IPS-18c (cell line): ENCODE data around the gene PYCR2.
"Not testable (repeated sequence)": the region's sequence is repeated elsewhere in the genome, so short reads cannot be mapped to it uniquely, and the experiment has no call there.

Source experiments
- H3K4me3 ChIP-seq: 2 replicates; pipeline ENCODE4 v1.7.0; 2013; ENCODE audit warnings: low read depth, mild to moderate bottlenecking, low read length, moderate library complexity; ENCODE audit not compliant: insufficient read depth
- H3K9me3 ChIP-seq: one replicate; pipeline ENCODE4 v1.6.1; 2013; ENCODE audit warnings: mild to moderate bottlenecking, low read length, moderate library complexity; ENCODE audit not compliant: control insufficient read depth, insufficient read depth

Gene PYCR2

GRCh38 chr1:225923692-225924555 is at the start of gene PYCR2:
TSS of gene PYCR2 (minus strand) at chr1:225924250. CDS start at chr1:225924110, 140 bp downstream.
- Histone ChIP-seq H3K4me3 (peak within 1 kb of the TSS; percentile 99), H3K9me3 (peaks cover 5% of the 10 kb centered on the region)

DNA sequence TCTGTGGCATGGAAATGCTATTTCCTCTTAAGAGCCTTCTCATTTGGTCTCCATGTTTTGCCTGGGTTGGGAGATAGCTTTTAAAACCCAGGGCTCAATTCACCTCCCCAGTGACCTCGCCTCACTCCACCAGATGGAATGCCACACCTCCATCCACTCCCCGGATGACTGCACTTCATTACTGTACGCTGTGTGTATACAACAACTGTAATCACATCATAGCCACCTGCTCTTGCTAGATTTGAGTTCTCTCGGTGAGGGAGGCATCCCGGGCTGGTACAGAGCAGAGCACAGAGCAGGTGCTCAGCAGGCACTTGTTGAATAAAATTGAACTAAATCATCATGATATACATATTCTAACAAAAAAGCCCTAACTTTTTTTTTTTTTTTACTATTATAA is 49.1 kb upstream of the PYCR2 start:
- peaks cover 5% of the 10 kb centered on the region for H3K9me3 ChIP-seq

GRCh38 chr1:225972344-225973152 is 48.5 kb upstream of the PYCR2 start:
- Histone ChIP-seq H3K9me3 (peaks cover 5% of the 10 kb centered on the region), H3K4me3 (no peak overlapping the region)

More for the DNA sequence above, 49.1 kb upstream of the PYCR2 start:
- H3K4me3 ChIP-seq: no peak overlapping the region

DNA sequence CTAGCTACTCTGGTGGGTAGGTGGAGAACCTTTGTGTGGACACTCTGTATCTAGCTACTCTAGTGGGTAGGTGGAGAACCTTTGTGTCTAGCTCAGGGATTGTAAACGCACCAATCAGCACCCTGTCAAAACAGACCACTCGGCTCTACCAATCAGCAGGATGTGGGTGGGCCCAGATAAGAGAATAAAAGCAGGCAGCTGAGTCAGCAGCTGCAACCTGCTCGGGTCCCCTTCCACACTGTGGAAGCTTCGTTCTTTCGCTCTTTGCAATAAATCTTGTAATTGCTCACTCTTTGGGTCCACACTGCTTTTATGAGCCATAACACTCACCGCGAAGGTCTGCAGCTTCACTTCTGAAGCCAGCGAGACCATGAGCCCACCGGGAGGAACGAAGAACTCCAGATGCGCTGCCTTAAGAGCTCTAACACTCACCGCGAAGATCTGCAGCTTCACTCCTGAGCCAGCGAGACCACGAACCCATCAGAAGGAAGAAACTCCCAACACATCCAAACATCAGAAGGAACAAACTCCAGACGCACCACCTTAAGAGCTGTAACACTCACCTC is 46.6 kb upstream of the PYCR2 start:
- H3K4me3 ChIP-seq, H3K9me3 ChIP-seq: not testable (repeated sequence)

GRCh38 chr1:225969751-225970150 is 45.7 kb upstream of the PYCR2 start:
- not testable (repeated sequence) for H3K4me3 ChIP-seq, H3K9me3 ChIP-seq

GRCh38 chr1:225965231-225965630 is 41.2 kb upstream of the PYCR2 start:
- H3K4me3 ChIP-seq: no peak overlapping the region
- no peaks in the 10 kb centered on the region for H3K9me3 ChIP-seq

- no peaks in the 10 kb centered on the region for H3K9me3 ChIP-seq
Observed at GRCh38 chr1:225963735-225964530, 39.9 kb upstream of the PYCR2 start.

DNA sequence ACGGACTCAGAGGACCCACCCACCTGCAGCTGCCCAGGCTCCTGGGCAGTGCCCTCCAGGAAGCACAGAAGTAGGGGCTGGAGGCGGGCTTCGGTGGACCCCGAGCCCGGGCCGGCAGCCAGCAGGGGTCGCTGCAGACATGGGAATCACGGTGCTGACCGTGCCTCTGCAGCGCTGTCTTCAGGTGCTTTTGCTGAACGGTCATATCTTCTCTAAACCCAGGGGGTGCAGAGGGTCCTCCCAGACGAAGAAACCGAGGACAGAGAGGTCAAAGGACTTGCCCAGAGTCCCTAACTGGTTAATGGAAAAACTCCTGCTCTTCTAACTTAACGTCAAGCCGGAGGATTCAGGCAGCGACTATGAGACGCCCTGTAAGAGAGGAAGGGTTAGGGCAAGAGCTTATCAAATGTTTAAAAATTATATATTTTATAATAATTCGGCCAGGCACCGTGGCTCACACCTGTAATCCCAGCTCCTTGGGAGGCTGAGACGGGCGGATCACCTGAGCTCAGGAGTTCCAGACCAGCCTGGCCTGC is 38.5 kb upstream of the PYCR2 start:
- H3K4me3 ChIP-seq: no peak overlapping the region
- no peaks in the 10 kb centered on the region for H3K9me3 ChIP-seq

More at GRCh38 chr1:225963735-225964530, 39.9 kb upstream of the PYCR2 start:
- H3K4me3 ChIP-seq: no peak overlapping the region

DNA sequence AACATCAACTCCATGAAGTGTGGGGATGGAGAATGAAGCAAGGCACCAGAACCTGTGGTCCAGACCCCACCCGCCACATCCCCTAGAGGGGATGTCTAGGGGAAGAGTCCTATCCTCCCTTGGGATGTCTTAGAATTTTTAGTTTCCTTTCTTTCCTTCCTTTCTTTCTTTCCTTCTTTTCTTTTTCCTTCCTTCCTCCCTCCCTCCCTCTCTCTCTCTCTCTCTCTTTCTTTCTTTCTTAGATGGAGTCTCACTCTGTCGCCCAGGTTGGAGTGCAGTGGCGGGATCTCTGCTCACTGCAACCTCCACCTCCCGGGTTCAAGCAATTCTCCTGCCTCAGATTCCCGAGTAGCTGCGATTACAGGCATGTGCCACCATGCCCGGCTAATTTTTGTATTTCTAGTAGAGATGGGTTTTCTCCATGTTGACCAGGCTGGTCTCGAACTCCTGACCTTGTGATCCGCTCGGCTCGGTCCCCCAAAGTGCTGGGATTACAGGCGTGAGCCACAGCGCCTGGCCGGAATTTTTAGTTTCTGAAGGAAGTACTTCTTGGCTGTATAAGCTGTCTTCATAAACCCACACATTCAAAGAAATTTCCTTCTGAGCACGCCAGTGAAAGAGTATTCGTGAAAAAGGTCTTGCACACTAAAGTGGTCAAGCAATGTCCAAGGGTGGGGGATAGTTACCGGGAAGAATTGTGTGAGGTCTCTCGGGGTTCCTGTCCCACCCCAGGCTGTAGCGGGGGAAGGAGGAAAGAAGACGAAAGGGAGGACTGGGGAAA is 37.8 kb upstream of the PYCR2 start:
- no peaks in the 10 kb centered on the region for H3K9me3 ChIP-seq
- no peak overlapping the region for H3K4me3 ChIP-seq

DNA sequence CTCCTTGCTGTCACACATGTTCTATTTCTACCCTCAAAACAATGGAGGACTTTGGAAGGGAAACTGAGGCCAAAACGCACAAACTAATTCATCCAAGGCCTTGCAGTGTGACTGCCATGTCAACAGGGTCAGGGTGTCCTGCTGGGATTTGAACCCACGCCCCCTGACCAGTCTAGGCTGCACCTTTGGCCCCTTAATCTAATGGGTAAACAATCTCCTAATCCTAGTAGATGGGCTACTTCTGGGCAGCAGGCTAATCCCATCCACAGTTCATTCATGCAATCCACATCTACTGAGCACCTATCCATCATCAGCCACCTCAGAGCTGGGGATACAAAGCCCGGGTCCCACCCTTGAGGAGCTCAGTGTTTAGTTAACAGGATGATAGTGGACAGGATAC is 34.0 kb upstream of the PYCR2 start:
- Histone ChIP-seq H3K4me3 (no peak overlapping the region), H3K9me3 (no peaks in the 10 kb centered on the region)

GRCh38 chr1:225954753-225955152 is 30.7 kb upstream of the PYCR2 start:
- Histone ChIP-seq H3K9me3 (no peaks in the 10 kb centered on the region), H3K4me3 (no peak overlapping the region)

- Histone ChIP-seq H3K4me3 (no peak overlapping the region), H3K9me3 (no peaks in the 10 kb centered on the region)
Observed at GRCh38 chr1:225953315-225953714, 29.3 kb upstream of the PYCR2 start.

DNA sequence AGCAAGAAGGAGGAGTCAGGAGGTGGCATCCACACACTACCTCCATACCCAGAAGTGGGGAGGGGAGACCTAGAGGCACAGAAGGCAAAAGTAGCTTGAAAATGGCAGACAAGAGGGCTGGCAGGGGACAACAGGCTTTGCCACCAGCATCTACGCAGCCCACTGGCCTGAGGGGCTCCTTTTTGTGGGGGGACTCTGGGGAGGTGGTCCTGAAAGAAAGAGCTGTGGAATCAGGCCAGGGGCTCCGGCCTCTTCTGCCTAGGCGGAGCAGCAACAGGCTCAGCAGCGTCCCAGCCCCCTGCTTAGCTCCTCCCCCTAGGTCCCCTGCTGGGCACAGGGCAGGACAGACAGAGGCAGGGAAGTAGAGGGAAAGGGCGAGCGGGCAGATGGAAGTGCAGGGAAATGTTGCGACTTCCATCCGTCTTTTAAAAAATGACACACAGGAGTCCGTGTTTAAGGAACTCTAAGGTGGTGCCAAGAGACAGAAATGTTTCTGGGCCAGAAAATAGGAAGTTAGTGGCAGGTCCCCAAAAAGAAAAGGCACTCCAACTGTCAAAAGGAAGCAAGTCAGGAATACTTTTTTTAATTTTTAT is 27.0 kb upstream of the PYCR2 start:
- no peaks in the 10 kb centered on the region for H3K9me3 ChIP-seq
- no peak overlapping the region for H3K4me3 ChIP-seq

DNA sequence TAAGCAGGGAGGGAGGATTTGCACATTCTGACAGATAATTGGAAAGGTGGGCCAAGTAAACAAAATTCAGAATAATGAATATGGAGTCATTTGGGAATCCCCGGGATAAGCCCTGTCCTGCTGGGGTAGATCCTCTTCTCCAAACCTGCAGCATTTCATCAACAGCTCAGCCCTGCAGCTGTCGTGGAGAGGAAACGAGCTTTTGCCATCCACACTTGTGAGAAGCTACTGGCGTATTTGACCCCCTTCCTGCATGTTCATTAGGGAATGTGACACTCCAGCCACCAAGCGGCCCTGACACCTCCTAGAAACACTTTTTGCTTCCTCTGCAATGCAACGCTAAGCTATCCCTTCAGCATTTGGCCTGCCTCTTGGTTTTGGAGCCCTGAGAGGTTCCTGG is 25.0 kb upstream of the PYCR2 start:
- Histone ChIP-seq H3K4me3 (no peak overlapping the region), H3K9me3 (no peaks in the 10 kb centered on the region)

DNA sequence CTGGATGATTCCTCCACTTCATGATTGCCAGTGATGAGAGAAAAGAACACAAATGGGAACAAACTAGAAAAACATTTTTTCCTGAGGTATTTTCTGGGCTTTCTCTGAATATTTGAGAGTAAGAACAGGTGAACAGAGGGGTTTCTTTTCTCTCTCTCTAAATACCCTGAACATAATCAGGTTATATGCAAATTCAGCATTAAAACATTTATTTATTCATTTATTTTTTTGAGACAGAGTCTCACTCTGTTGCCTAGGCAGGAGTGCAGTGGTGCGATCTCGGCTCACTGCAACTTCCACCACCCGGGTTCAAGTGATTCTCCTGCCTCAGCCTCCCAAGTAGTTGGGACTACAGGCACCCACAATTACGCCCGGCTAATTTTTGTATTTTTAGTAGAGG is 22.8 kb upstream of the PYCR2 start:
- H3K9me3 ChIP-seq: no peaks in the 10 kb centered on the region
- no peak overlapping the region for H3K4me3 ChIP-seq

DNA sequence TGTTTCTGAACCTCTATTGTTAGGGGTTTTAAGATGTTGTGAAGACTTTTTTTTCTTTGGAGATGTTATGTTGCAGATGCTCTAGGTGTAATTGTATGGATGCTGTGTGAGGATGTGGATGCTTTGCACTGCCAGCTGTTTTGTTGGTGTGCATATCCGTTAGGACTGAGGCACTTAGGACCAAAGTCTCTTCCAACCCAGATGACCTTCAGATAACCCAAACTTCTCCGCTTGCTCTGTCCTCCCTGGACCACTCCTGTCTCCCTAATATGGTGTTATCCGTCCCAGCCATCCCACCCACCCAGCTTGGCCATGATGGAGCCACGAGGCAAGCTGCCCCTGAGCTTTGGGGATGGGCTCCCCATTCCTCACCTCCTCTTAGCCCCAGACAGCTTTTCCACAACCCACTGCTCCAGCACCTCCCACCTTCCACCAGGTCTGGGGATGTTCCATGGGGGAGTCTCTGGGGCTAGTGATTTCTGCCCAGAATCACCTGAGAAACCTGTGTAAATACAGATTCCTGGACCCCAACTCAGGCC is 22.1 kb upstream of the PYCR2 start:
- H3K9me3 ChIP-seq: no peaks in the 10 kb centered on the region
- H3K4me3 ChIP-seq: no peak overlapping the region
